Kidney (tissue), 14 donors: ENCODE data around the gene MON1A. TPM values are rescaled to one million over a fixed set of nuclear protein-coding genes. Genes with fewer than 3 reads are reported as not detected.

Experiments
- DNase-seq, 5 donors: peaks; one replicate each; pipeline ENCODE4 v3.0.0-alpha.2; 2013 to 2020
- FAIRE-seq: peaks from 2 replicates; lab custom pipeline; 2012; peaks lifted over from hg19 to GRCh38; lab: Jason Lieb, UNC
- H3K27ac ChIP-seq, 2 donors: one replicate each; pipeline ENCODE4 v1.7.0; 2013; ENCODE audit warnings: low read depth in 2 of 2, low read length in 2 of 2, inconsistent platforms in 1 of 2
- H3K27me3 ChIP-seq: one replicate; pipeline ENCODE4 v1.7.1; 2013; ENCODE audit warnings: low read length, inconsistent platforms; ENCODE audit not compliant: control insufficient read depth, insufficient read depth
- H3K36me3 ChIP-seq, 3 donors: one replicate each; pipeline versions ENCODE4 v1.7.0 to v1.7.1; 2013; ENCODE audit warnings: low read length in 3 of 3, control low read depth in 1 of 3, inconsistent platforms in 1 of 3; ENCODE audit not compliant: insufficient read depth in 3 of 3, control insufficient read depth in 2 of 3
- H3K4me1 ChIP-seq, 3 donors: one replicate each; pipeline versions ENCODE4 v1.7.0 to v1.7.1; 2013; ENCODE audit warnings: low read length in 3 of 3, inconsistent platforms in 1 of 3, low read depth in 1 of 3; ENCODE audit not compliant: control insufficient read depth in 2 of 3, insufficient read depth in 2 of 3
- H3K4me3 ChIP-seq, 3 donors: one replicate each; pipeline versions ENCODE4 v1.7.0 to v1.8.1; 2013; ENCODE audit warnings: low read length in 3 of 3, control low read depth in 1 of 3, inconsistent platforms in 1 of 3
- H3K9ac ChIP-seq, 3 donors: one replicate each; pipeline versions ENCODE4 v1.7.0 to v1.7.1; 2013; ENCODE audit warnings: low read length in 3 of 3, control low read depth in 1 of 3, inconsistent platforms in 1 of 3
- H3K9me3 ChIP-seq, 3 donors: one replicate each; pipeline versions ENCODE4 v1.7.0 to v1.7.1; 2013; ENCODE audit warnings: low read length in 3 of 3, control low read depth in 1 of 3, inconsistent platforms in 1 of 3; ENCODE audit not compliant: control insufficient read depth in 2 of 3, insufficient read depth in 1 of 3
- intact Hi-C: fragments of 100-400 bp; cut with DNase I; formaldehyde crosslinking; loops from one replicate; pipeline ENCODE4 v1.11.1; 2022
- polyA plus RNA-seq: library from polyadenylated mRNA; stranded (reverse); fragments of 350-450 nt; fragmentation: Illumina TruSeq; extraction: RNeasy Lipid Tissue Mini Kit (QIAGEN cat#74804); gene quantifications from one replicate; pipeline ENCODE4 v1.2.3, GENCODE V29; 2014; ENCODE audit warnings: low read depth, low replicate concordance; ENCODE audit not compliant: insufficient read depth
- total RNA-seq: library from RNA; stranded (reverse); fragmentation: NEBNext Ultra II Directional; extraction: Animal tissue kit (Norgen Biotek cat#: 25700); gene quantifications from one replicate; pipeline ENCODE4 v1.2.1, GENCODE V29; 2021
- TF ChIP-seq, protein P1 (sequence below): IDR thresholded peaks from 3 replicates; pipeline ENCODE4 v1.5.1; 2012; ENCODE audit warnings: mild to moderate bottlenecking, moderate library complexity, borderline replicate concordance; ENCODE audit not compliant: insufficient read depth; ENCODE audit errors: extremely low read depth
- donor health status: control.
- donor health status: control.
- donor health status: control.
- donor health status: control.
- donor health status: control.
- donor health status: DM: yes; HTN: yes; CAD: no.
- donor health status: Normal renal cell carcinoma (clear cell type).

The MON1A gene
- total and polyA plus RNA-seq, 2 donors from 2014 or later, result 7.4 to 16.4 TPM

GRCh38 chr3:49859576-49860305 lies 69.9 kb downstream of the MON1A start:
- TF ChIP-seq, protein P1, sequence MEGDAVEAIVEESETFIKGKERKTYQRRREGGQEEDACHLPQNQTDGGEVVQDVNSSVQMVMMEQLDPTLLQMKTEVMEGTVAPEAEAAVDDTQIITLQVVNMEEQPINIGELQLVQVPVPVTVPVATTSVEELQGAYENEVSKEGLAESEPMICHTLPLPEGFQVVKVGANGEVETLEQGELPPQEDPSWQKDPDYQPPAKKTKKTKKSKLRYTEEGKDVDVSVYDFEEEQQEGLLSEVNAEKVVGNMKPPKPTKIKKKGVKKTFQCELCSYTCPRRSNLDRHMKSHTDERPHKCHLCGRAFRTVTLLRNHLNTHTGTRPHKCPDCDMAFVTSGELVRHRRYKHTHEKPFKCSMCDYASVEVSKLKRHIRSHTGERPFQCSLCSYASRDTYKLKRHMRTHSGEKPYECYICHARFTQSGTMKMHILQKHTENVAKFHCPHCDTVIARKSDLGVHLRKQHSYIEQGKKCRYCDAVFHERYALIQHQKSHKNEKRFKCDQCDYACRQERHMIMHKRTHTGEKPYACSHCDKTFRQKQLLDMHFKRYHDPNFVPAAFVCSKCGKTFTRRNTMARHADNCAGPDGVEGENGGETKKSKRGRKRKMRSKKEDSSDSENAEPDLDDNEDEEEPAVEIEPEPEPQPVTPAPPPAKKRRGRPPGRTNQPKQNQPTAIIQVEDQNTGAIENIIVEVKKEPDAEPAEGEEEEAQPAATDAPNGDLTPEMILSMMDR, result no peak
- intact Hi-C loops, result no loop called here
- H3K27me3 ChIP-seq, result no peaks in the 10 kb centered on the region
- H3K9me3 ChIP-seq, result no peaks in the 10 kb centered on the region
- no peak overlapping the region for H3K4me3 ChIP-seq
- no peak for DNase-seq
- no peak overlapping the region for H3K9ac ChIP-seq
- H3K27ac ChIP-seq, result no peak overlapping the region
- peaks cover 0 to 7% (median 0%) of the 10 kb centered on the region in 3 donors for H3K4me1 ChIP-seq
- no peak for FAIRE-seq
- no peaks in the 10 kb centered on the region for H3K36me3 ChIP-seq

Other genes starting within 250 kb of the MON1A start
- gene MST1, start 240.3 kb downstream of the MON1A start, total RNA-seq, result 77.3 TPM
- 152 TPM for gene MST1, start 240.3 kb downstream of the MON1A start, polyA plus RNA-seq
- 43.7 TPM for gene RNF123, start 240.3 kb downstream of the MON1A start, total RNA-seq
- gene RNF123, start 240.3 kb downstream of the MON1A start, polyA plus RNA-seq, result 41.7 TPM
- not detected for gene AMIGO3, start 210.1 kb downstream of the MON1A start, total RNA-seq
- 0.73 TPM for gene AMIGO3, start 210.1 kb downstream of the MON1A start, polyA plus RNA-seq
- gene GMPPB, start 205.9 kb downstream of the MON1A start, total RNA-seq, result 37.4 TPM
- 25.0 TPM for gene GMPPB, start 205.9 kb downstream of the MON1A start, polyA plus RNA-seq
- gene IP6K1, start 143.3 kb downstream of the MON1A start, total RNA-seq, result 49.6 TPM
- gene IP6K1, start 143.3 kb downstream of the MON1A start, polyA plus RNA-seq, result 21.7 TPM
- gene CDHR4, start 129.9 kb downstream of the MON1A start, total RNA-seq, result 0.54 TPM
- not detected for gene CDHR4, start 129.9 kb downstream of the MON1A start, polyA plus RNA-seq
- 6.3 TPM for gene INKA1, start 126.5 kb downstream of the MON1A start, total RNA-seq
- gene INKA1, start 126.5 kb downstream of the MON1A start, polyA plus RNA-seq, result 9.1 TPM
- gene UBA7, start 115.9 kb downstream of the MON1A start, total RNA-seq, result 102 TPM
- 29.8 TPM for gene UBA7, start 115.9 kb downstream of the MON1A start, polyA plus RNA-seq
- gene TRAIP, start 73.2 kb downstream of the MON1A start, total RNA-seq, result 1.9 TPM
- 0.71 TPM for gene TRAIP, start 73.2 kb downstream of the MON1A start, polyA plus RNA-seq
- 0.16 TPM for gene CAMKV, start 59.9 kb downstream of the MON1A start, total RNA-seq
- gene CAMKV, start 59.9 kb downstream of the MON1A start, polyA plus RNA-seq, result not detected
- gene MST1R, start 25.9 kb downstream of the MON1A start, total RNA-seq, result 29.6 TPM
- gene MST1R, start 25.9 kb downstream of the MON1A start, polyA plus RNA-seq, result 0.30 TPM
- 90.0 TPM for gene RBM6, start 10.3 kb upstream of the MON1A start, total RNA-seq
- gene RBM6, start 10.3 kb upstream of the MON1A start, polyA plus RNA-seq, result 72.0 TPM
- gene RBM5, start 159.1 kb upstream of the MON1A start, total RNA-seq, result 149 TPM
- 51.0 TPM for gene RBM5, start 159.1 kb upstream of the MON1A start, polyA plus RNA-seq
- gene SEMA3F, start 225.5 kb upstream of the MON1A start, total RNA-seq, result 39.9 TPM
- gene SEMA3F, start 225.5 kb upstream of the MON1A start, polyA plus RNA-seq, result 36.7 TPM